Retina (tissue), 1 donor: ENCODE measurements around the gene IL4.

ENCODE experiments used
- DNase-seq: peaks from one replicate; pipeline ENCODE4 v3.0.0-alpha.2; 2016

IL4 gene

GRCh38 chr5:132658381-132659302, 15.1 kb upstream of the IL4 start:
- no peak for DNase-seq

- no peak for DNase-seq
These were observed 13.9 kb upstream of the IL4 start for GRCh38 chr5:132659598-132660493.

- no peak for DNase-seq
These were observed 12.4 kb upstream of the IL4 start for GRCh38 chr5:132661231-132662003.

- DNase-seq, result no peak
These were observed 11.8 kb upstream of the IL4 start for GRCh38 chr5:132662004-132662401.

- no peak for DNase-seq
These were observed 10.6 kb upstream of the IL4 start for GRCh38 chr5:132662925-132663770.

GRCh38 chr5:132663771-132664695, 9.8 kb upstream of the IL4 start:
- DNase-seq, result no peak

GRCh38 chr5:132664696-132665209, 9.0 kb upstream of the IL4 start:
- DNase-seq, result no peak

GRCh38 chr5:132665574-132666080, 8.2 kb upstream of the IL4 start:
- no peak for DNase-seq

- DNase-seq, result no peak
These were observed 7.3 kb upstream of the IL4 start for GRCh38 chr5:132666310-132667123.

GRCh38 chr5:132667309-132667708, 6.5 kb upstream of the IL4 start:
- no peak for DNase-seq

GRCh38 chr5:132667761-132668705, 5.8 kb upstream of the IL4 start:
- no peak for DNase-seq

GRCh38 chr5:132668706-132669454, 4.9 kb upstream of the IL4 start:
- DNase-seq, result no peak

GRCh38 chr5:132669455-132669820, 4.4 kb upstream of the IL4 start:
- DNase-seq, result no peak

- no peak for DNase-seq
These were observed 3.6 kb upstream of the IL4 start for GRCh38 chr5:132669966-132670882.

GRCh38 chr5:132671000-132671399, 2.8 kb upstream of the IL4 start:
- no peak for DNase-seq

GRCh38 chr5:132673488-132673887, 301 bp upstream of the IL4 start:
- no peak for DNase-seq
